ENCODE measurements around the gene ANKRD53. TPM values are rescaled to one million over a fixed set of nuclear protein-coding genes. Genes with fewer than 3 reads are reported as not detected.

Gene ANKRD53
- total and polyA plus RNA-seq, 9 of the 15 experiments (the other 6 are each of a cell fraction or from before 2014, with no cell fraction given), result 0.18 TPM; not detected in 8

DNA sequence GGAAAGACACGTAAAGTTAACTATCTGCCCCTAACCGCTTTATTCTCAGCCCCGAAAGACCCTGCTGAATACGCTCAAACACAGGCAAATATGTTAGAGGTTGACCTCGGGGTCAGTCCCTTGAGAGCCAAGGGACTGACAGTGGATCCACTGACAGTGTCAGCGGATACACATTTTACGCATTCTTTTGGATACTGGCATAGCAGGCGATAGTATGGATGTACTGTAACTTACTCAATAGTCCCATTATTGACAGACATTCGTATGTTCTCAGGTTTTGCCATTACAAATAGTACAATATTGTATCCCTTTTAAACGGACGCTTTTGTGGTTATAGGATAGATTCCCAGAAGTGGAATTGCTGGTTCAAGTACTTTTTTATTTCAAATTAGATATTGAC, 29.3 kb upstream of the ANKRD53 start:
- no peak overlapping the region for H3K27ac ChIP-seq (ENCODE audit: extremely low read depth, low read depth, low read length)
- H3K9me1 ChIP-seq (ENCODE audit: control insufficient read depth, insufficient read depth, low read length), result no peaks in the 10 kb centered on the region
- ATAC-seq, result no peak
- no peaks in the 10 kb centered on the region for H3K36me3 ChIP-seq (ENCODE audit: control insufficient read depth, insufficient read depth, low read length)
- FAIRE-seq, result no peak
- in situ Hi-C loops (cut with MboI) (loop anchor here (5.0 to 10.0 kb wide), 4 partner anchors 82 to 634 kb away; partner anchors contain the start of gene FIGLA), intact Hi-C loops (cut with micrococcal nuclease) (loop anchor here (10.0 kb wide), 1 partner anchor 644 kb away; the partner anchor contains the start of gene FAM136A)
- BruUV-seq (replicated peaks), result no TSS peak
- H3K4me2 ChIP-seq (ENCODE audit: insufficient read depth, low read length), result peak overlapping the region; percentile 79; the same call in 1 of the 2 replicates
- no peak for DNase-seq (ENCODE audit: extremely low read depth in 1 of 4, low spot score in 3 of 4)
- no peaks in the 10 kb centered on the region for H3K79me2 ChIP-seq (ENCODE audit: control insufficient read depth, insufficient read depth, low read length)
- H3K9ac ChIP-seq (ENCODE audit: insufficient read depth in 1 of 2, low read depth in 2 of 2, low read length in 2 of 2), result no peak overlapping the region
- peak overlapping the region; percentile 89 for H2AFZ ChIP-seq (ENCODE audit: low read depth, low read length)
- ChIA-PET CTCF (ENCODE audit: low intra/inter-chr PET ratio) (interaction anchor here (0.8 to 4.2 kb wide), 7 partner anchors 28 to 633 kb away, joined by 3 to 48 read pairs (median 5); no protein-coding TSS in a partner anchor), POLR2A (interaction anchor here (1.5 kb wide), 1 partner anchor 15 kb away, joined by 5 read pairs; no protein-coding TSS in a partner anchor)
- peaks cover 2 to 11% of the 10 kb centered on the region in 2 experiments; a peak in 3 of 5 replicates for H3K4me1 ChIP-seq (replicated peaks in 1 of 2; ENCODE audit: control insufficient read depth in 2 of 2, insufficient read depth in 2 of 2, low read length in 2 of 2)
- H4K20me1 ChIP-seq (replicated peaks; ENCODE audit: control insufficient read depth, insufficient read depth, low read length), result no peaks in the 10 kb centered on the region
- H3K4me3 ChIP-seq, result no peak overlapping the region
- TF ChIP-seq IFI16 (CRISPR knock-in tag; IDR thresholded peaks at IDR 0.05) (no peak), EWSR1 (IDR thresholded peaks at IDR 0.05; ENCODE audit: borderline replicate concordance, low read depth, partially characterized antibody) (no peak), MYC (IDR thresholded peaks at IDR 0.05; ENCODE audit: low read depth, low read length) (no peak), MYC (CRISPR knock-in tag; IDR thresholded peaks at IDR 0.05; ENCODE audit: borderline replicate concordance, low read depth) (no peak), KAT2B (IDR thresholded peaks at IDR 0.05; ENCODE audit: low read depth, low read length) (no peak), SMAD4 (CRISPR knock-in tag; conservative IDR thresholded peaks at IDR 0.05) (no peak), TCF15 (CRISPR knock-in tag; IDR thresholded peaks at IDR 0.05) (no peak), ATF3 (IDR thresholded peaks at IDR 0.05) (no peak), ATF3 (CRISPR knock-in tag; conservative IDR thresholded peaks at IDR 0.05) (no peak), ZNF23 (CRISPR knock-in tag; IDR thresholded peaks at IDR 0.05) (no peak), E2F4 (CRISPR knock-in tag; IDR thresholded peaks at IDR 0.05; ENCODE audit: low read depth) (no peak)
- TF ChIP-seq, protein P1, sequence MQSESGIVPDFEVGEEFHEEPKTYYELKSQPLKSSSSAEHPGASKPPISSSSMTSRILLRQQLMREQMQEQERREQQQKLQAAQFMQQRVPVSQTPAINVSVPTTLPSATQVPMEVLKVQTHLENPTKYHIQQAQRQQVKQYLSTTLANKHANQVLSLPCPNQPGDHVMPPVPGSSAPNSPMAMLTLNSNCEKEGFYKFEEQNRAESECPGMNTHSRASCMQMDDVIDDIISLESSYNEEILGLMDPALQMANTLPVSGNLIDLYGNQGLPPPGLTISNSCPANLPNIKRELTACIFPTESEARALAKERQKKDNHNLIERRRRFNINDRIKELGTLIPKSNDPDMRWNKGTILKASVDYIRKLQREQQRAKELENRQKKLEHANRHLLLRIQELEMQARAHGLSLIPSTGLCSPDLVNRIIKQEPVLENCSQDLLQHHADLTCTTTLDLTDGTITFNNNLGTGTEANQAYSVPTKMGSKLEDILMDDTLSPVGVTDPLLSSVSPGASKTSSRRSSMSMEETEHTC (IDR thresholded peaks at IDR 0.05), result no peak
- TF ChIP-seq, protein P2, sequence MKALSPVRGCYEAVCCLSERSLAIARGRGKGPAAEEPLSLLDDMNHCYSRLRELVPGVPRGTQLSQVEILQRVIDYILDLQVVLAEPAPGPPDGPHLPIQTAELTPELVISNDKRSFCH (CRISPR knock-in tag; IDR thresholded peaks at IDR 0.05), result no peak
- TF ChIP-seq, protein P2 (tag; IDR thresholded peaks at IDR 0.05), result no peak
- H3K27me3 ChIP-seq (ENCODE audit: control insufficient read depth in 2 of 2, insufficient read depth in 2 of 2, low read length in 2 of 2), result peaks cover 3 to 15% of the 10 kb centered on the region in 2 experiments; a peak in 2 of 5 replicates
- WGBS (ENCODE audit: insufficient coverage, low coverage, missing lambda C conversion rate), result 37% methylated on average over 11 of the region's 11 CpGs
- H3K9me3 ChIP-seq (replicated peaks; ENCODE audit: control insufficient read depth, insufficient read depth, low read depth, low read length), result no peaks in the 10 kb centered on the region

All from K562 (cell line).